ENCODE results near the gene IGLL1.

DNA sequence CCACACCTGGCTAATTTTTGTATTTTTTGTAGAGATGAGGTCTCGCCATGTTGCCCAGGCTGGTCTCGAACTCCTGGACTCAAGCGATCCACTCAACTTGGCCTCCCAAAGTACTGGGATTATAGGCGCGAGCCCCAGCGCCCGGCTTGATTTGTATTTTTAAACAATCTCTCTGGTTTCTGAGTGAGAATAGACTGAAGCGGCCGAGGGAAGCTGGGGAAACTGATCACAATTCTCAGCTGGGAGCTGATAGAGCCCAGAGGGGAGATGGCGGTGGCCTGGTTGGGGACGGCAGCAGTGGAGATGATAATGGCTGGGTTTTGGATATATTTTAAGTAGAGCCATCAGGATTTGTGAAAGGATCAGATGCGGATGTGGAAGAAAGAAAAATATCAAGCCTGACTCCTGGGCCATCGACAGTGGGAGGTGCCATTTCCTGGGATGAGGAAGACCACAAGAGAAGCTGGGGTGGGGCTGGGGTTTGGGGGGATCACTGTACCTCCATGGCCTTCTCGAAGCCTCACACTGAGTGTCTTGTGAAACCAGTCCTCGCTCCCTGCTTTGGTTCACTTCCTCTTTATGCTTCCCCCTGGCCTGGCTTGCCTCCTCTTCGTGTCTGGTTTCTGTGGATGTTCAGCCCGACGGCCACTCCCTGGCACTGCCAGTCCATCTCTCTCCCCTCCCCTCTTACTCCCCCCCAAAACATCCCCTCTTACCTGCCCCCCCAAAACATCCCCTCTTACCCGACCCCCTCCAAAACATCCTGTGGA lies 51.9 kb downstream of the IGLL1 start:
- TF ChIP-seq, protein P1, sequence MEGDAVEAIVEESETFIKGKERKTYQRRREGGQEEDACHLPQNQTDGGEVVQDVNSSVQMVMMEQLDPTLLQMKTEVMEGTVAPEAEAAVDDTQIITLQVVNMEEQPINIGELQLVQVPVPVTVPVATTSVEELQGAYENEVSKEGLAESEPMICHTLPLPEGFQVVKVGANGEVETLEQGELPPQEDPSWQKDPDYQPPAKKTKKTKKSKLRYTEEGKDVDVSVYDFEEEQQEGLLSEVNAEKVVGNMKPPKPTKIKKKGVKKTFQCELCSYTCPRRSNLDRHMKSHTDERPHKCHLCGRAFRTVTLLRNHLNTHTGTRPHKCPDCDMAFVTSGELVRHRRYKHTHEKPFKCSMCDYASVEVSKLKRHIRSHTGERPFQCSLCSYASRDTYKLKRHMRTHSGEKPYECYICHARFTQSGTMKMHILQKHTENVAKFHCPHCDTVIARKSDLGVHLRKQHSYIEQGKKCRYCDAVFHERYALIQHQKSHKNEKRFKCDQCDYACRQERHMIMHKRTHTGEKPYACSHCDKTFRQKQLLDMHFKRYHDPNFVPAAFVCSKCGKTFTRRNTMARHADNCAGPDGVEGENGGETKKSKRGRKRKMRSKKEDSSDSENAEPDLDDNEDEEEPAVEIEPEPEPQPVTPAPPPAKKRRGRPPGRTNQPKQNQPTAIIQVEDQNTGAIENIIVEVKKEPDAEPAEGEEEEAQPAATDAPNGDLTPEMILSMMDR (optimal IDR thresholded peaks at IDR 0.05 in 1 of 3, IDR thresholded peaks at IDR 0.05 in 1 of 3, conservative IDR thresholded peaks at IDR 0.05 in 1 of 3; ENCODE audit: extremely low read depth in 1 of 3, insufficient read depth in 2 of 3, low read length in 3 of 3) = no peak
- TF ChIP-seq EZH2 (IDR thresholded peaks at IDR 0.05; ENCODE audit: low read length) = no peak
